Activated CD4-positive, alpha-beta T cell treated with anti-CD3 and anti-CD28 coated beads, Interleukin-2, amount 50 U/mL, for 4 hours (primary cell): ENCODE measurements around the gene KCNG3.

Experiments
- DNase-seq, 2 experiments: peaks; one replicate each; pipeline ENCODE4 v3.0.0-alpha.2; 2020

Gene KCNG3

DNA sequence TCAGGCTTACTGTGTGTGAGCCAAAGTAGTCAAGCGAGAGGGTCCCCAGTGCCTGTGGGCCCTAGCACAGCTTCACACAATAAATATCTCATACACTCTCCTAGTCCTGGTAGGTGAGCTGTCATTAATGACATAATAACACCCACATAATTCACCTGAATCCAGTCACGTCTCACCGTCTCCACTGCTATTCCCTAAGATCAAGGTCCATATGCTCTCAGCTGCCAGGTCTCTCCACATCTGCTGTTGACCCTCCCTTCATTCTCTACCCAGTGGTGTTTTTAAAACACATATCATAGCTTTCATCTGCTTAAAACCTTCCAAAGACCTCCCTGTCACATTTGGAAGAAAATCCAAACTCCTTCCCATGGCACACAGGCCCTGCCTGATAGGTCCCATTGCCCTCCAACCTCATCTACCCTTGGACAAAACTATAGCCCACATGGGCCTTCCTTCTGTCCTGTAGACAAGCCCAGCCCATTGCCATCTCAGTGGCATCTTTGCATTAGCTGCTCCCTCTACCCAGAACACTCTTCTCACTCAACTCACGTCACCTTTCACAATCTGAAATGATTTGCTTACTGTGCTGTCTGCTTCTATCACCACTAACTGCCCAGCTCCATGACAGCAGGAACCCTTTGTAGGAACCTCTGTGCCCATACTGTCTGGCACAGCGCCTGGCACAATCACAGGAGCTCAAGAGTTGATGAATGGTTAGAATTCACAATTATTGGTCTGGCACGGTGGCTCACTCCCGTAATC, 7.5 kb downstream of the KCNG3 start:
- DNase-seq, result no peak

DNA sequence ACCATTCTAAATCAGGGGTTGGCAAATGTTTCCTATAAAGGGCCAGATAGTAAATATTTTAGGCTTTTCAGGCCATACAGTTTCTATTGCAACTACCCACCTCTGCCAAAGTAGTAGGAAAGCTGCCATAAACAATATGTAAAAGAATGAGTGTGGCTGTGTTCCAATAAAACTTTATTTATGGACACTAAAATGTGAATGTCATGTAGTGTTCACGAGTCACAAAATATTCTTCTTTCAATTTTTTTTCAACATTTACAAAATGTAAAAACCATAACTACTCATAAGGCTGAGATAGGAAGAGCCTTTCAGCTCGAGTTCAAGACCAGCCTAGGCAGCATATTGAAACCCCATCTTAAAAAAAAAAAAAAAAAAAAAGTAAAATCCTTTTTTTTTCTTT, 13.4 kb downstream of the KCNG3 start:
- DNase-seq, result no peak

DNA sequence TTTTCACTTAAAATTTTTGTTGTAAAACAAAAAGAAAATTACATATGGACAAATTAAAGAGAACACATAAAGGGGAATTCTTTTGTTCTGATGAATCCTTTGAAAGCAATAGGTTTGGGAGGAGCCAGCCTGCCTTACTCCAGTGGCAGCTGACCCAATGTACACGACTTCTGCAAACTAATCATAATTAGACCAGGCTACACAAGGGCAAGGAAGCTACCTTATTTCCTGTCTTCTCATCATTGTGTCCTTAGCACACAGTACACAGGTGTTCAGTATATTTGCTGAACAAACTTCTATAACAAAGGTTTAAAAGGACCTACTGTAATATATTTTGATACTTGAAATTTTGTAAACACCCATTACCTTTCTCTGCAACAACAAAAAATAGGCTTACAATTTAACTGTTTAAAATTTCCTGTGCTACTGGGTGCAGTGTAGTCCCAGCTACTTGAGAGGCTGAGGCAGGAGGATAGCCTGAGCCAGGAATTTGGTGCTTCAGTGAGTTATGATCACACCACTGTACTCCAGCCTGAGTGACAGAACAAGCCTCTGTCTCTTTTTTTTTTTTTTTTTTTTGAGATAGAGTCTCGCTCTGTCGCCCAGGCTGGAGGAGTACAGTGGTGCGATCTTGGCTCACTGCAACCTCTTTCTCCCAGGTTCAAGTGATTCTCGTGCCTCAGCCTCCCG, 18.9 kb downstream of the KCNG3 start:
- no peak for DNase-seq

DNA sequence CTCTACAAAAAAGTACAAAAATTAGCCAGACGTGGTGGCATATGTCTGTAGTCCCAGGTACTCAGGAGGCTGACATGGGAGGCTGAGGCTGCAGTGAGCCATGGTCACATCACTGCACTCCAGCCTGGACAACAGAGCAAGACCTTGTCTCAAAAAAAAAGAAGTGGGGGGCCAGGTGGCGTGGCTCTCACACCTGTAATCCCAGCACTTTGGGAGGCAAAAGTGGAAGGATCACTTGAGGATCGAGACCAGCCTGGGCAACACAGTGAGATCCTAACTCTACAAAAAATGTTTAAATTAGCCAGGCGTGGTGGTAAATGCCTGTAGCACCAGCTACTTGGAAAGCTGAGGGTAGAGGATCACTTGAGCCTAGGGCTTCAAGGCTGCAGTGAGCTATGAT, 23.1 kb downstream of the KCNG3 start:
- no peak for DNase-seq

GRCh38 chr2:42464631-42465030, 29.2 kb downstream of the KCNG3 start:
- DNase-seq, result no peak

DNA sequence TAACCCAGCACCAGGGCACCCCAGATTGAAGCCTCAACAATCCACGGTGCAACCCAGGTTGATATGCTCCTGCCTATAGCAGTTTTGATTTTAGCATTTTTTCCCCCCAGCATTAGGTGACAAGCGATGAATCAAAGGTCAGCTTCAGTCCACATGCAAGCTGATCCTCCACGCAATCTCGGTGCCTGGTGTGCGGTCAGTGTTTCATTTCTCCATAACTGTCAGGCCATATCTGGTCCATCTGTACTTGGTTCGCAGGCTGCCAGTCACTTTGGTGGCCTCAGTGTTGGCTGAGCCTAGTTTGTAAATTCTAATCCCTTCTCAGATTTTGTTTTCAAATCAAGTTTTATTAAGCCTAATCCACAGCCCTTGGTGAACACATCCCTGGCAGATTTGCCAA, 30.2 kb downstream of the KCNG3 start:
- no peak for DNase-seq

DNA sequence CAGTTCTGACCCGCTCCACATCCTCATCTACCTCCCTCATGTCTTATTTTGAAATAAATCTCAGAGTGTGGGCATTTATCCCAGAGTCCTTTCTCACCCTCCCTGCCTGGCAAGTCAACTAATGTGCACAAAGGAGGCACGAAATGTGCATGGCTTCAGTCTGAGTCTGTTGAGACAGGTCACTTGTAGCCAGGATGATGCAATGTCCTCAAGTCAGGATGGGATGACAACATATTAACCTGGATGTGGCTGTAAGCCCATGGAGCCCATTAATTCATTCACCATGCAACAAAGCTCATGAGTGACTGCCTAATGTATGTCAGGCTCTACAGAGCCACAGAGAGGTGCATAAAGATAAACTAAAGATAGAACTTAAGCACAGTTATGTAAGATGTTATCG, 34.5 kb downstream of the KCNG3 start:
- DNase-seq, result no peak

GRCh38 chr2:42458396-42458795, 35.4 kb downstream of the KCNG3 start:
- DNase-seq, result no peak

DNA sequence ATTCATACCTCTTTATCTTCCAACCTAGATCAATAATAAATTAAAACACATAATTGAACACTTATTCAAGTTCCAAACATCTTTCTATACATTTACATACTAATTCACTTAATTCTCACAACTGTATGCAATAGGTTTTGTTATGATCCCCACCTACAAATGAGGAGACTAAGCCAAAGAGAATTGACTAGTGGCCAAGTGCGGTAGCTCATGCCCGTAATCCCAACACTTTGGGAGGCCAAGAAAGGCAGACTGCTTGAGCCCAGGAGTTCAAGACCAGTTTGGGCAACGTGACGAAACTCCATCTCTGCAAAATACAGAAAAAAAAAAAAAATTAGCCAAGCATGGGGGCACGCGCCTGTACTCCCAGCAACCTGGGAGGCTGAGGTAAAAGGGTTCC, 36.8 kb downstream of the KCNG3 start:
- DNase-seq, result no peak

- DNase-seq, result no peak
Measured at GRCh38 chr2:42456126-42456839, 37.5 kb downstream of the KCNG3 start.

- DNase-seq, result no peak
Measured at GRCh38 chr2:42452545-42452944, 41.2 kb downstream of the KCNG3 start.

DNA sequence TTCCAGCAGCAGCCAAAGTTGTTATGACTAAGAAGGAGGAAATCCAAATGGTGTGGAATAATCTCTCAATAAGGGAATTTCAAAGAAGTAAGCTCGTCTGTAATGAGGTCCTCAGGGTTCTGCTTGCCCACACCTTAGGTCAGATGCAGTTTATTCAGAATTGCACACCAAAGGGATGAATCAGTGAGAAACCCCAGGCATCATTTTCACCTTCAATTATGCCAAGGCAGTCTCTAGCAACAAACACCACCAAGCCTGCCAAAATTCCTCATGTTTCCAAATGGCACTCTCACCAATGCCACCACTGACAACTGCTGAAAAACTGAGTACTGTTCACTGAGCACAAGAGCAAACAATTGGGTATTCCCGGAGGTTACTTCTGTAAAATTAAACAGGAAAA, 43.6 kb downstream of the KCNG3 start:
- DNase-seq, result no peak

DNA sequence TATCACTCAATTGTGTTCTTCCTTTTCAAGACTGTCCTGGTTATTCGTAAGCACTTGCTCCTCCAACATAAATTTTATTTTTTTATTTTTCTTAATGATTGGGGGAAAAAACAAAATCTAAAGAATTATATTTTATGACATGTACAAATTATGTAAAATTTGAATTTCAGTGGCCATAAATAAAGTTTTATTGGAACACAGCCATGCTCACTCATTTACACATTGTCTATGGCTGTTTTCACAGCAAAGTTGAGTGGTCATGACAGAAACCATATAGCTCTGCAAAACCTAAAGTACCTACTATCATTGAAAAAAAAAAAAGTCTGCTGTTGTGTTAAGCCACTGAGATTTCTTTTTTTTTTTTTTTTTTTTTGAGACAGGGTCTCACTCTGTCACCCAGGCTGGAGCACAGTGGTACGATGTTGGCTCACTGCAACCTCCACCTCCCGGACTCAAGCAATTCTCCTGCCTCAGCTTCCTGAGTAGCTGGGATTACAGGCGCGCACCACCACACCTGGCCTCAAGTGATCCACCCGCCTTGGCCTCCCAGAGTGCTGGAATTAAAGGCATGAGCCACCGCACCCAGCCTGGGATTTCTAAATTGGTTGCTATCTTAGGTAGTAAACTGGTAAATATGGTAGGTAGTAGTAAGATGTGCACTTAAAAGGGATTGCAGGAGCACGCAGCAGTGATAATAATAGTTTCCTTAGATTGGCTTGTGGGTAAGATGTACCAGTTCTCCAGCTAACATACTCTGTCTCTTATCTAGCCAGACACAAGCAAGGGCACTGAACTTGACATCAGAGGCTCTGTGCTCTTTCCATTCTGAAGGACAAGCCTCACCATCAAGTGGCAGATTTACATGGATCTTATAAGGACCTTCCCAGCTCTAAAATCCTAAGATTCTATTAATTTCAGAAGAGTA, 44.4 kb downstream of the KCNG3 start:
- DNase-seq, result no peak

DNA sequence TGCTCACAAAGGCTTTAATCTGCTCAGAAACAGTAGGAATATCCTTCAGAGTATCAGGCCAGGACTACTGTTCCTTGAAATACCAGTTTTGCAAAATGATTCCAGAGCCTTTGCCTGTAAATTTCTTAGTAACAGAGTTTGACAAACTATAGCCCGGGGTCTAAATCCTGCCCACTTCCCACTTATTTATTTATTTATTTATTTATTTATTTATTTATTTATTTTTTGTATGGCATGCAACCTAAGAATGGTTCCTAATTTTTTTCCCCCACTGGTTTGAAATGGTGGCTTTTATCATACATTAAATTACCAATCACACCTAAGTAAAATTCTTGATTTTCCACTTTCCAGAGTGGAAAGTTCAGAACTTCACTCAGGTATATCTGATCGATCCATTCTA, 45.6 kb downstream of the KCNG3 start:
- DNase-seq, result no peak

GRCh38 chr2:42446503-42447271, 47.1 kb downstream of the KCNG3 start:
- DNase-seq, result no peak

GRCh38 chr2:42443718-42444399, 49.9 kb downstream of the KCNG3 start:
- no peak for DNase-seq

GRCh38 chr2:42442774-42443173, 51.0 kb downstream of the KCNG3 start:
- DNase-seq, result no peak

DNA sequence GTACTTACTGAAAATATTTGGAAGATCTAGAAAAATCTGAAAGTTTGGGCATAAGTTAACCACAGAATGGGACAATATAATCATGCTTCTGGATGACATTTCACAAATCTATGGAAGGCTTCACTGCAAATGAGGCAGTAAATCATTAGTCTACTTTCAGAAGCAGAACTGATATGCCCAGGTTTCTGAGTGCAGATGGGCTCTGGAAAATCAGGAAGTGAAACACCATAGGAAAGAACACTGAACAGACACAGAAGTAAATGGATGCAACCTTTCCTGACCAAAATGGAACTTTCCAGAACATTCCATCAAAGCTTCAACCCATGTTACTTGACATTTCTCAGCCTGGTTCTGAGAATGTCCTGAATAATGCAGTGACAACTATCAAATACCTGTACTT, 55.1 kb downstream of the KCNG3 start:
- no peak for DNase-seq

DNA sequence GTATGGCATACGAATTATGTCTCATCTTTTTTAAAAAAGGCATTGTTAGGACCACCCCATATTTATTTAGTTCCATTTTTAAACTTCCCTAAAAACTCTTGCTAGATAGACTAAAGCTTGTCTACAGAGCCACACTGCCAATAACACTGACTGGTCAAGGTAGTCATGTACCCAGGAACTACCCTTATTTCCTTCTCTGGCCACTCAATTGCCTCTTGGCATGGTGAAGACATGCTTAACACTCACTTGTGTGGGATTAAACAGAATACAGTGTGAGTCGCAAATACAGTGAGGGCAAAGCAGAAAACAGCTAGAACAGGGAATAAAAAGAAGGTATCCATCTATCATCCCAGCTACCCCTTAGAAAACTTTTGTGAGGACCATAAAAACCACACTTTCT, 57.4 kb downstream of the KCNG3 start:
- no peak for DNase-seq

GRCh38 chr2:42435628-42436027, 58.2 kb downstream of the KCNG3 start:
- no peak for DNase-seq

DNA sequence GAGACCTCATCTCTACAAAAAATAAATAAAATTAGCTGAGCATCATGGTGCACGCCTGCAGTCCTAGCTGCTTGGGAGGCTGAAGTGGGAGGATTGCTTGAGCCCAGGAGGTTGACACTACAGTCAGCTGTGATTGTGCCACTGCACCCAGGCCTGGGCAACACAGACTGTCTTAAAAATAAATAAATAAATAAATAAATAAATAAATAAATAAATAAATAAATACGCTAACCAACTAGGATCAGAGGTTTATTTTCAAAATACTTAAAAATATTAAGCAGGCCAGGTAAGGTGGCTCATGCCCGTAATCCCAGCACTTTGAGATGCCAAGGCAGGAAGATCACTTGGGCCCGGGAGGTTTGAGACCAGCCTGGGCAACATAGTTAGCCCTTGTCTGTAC, 63.6 kb downstream of the KCNG3 start:
- no peak for DNase-seq

- no peak for DNase-seq
Measured at GRCh38 chr2:42429352-42429751, 64.4 kb downstream of the KCNG3 start.
